ENCODE measurements around the gene TBATA. TPM values are rescaled to one million over a fixed set of nuclear protein-coding genes. Genes with fewer than 3 reads are reported as not detected.
A peak's percentile ranks its signal among the peaks of the same experiment; 100 is the strongest.

The TBATA gene
- total RNA-seq, 1 donor from 2014 or later = not detected

DNA sequence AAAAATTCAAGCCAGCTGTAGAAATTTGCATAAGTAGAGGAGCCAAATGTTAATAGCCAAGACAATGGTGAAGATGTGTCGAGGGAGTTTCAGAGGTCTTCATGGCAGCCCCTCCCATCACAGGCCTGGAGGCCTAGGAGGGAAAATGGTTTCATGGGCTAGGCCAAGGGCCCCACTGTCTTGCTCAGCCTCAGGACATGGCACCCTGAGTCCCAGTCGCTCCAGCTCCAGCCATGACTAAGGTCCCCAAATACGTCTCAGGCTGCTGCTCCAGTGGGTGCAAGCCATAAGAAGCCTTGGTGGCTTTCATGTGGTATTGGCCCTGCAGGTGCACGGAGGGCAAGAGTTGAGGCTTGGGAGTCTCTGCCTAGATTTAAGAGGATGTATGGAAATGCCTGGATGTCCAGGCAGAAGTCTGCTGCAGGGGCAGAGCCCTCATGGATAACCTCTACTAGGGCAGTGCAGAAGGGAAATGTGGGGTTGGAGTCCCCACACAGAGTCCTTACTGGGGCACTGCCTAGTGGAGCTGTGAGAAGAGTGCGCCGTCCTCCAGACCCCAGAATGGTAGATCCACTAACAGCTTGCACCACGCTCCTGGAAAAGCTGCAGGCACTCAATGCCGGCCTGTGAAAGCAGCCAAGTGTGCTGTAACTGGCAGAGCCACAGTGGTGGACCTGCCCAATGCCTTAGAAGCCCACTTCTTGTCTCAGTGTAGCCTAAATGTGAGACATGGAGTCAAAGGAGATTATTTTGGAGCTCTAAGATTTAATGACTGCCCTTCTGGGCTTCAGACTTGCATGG, 19.2 kb downstream of the TBATA start:
- FAIRE-seq = no peak
- no peak for DNase-seq (ENCODE audit: low spot score in 2 of 2)

DNA sequence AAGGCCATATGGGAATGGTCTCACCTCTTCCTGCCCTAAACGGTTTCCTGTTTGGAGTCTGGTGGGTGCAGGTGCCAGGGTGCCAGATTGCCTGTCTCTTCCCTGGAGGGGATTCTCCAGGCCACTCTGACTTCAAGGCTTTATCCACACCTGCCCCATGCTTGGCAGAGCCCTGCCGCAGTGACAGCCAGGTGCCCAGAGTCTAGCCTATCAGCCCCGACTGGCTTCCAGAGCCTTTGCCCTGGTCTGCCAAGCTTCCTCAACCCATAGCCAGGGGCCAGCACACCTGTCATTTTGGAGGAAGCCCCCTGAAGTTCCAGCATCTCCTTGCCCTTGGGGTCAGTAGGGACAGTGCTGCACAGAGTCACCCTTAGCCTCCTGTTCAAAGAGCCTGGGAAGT, 21.6 kb downstream of the TBATA start:
- DNase-seq (ENCODE audit: low spot score in 2 of 2) (no peak), FAIRE-seq (no peak)

DNA sequence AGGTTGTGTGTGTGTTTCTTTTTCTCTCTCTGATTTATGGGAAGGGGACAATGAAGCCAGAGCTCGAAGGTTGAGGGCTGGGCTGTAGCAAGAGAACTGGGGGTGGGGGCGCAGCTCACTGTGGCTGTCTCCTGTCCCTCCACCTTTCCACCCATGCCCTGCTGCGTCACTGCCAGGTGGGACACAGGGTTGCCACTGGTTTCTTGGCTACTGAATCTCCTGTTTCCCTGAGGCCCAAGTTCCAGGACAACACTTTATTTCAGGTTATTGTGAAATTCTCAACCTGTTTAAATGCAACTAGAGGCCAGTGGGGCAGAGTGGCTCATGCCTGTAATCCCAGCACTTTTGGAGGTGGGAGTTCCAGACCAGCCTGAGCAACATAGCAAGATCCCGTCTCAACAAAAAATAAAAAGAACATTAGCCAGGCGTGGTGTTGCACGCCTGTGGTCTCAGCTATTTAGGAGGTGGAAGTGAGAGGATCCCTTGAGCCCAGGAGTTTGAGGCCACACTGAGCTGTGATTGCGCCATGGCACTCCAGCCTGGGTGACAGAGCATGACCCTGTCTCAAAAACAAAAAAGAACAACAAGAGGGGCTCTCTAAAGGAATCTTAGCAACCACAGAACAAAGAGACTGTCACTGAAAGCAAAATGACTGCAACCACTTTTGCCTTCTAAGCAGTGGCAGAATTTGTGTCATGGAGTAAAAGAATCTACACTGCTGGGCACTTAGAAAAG, 22.6 kb downstream of the TBATA start:
- FAIRE-seq (no peak), DNase-seq (ENCODE audit: low spot score in 2 of 2) (no peak)

DNA sequence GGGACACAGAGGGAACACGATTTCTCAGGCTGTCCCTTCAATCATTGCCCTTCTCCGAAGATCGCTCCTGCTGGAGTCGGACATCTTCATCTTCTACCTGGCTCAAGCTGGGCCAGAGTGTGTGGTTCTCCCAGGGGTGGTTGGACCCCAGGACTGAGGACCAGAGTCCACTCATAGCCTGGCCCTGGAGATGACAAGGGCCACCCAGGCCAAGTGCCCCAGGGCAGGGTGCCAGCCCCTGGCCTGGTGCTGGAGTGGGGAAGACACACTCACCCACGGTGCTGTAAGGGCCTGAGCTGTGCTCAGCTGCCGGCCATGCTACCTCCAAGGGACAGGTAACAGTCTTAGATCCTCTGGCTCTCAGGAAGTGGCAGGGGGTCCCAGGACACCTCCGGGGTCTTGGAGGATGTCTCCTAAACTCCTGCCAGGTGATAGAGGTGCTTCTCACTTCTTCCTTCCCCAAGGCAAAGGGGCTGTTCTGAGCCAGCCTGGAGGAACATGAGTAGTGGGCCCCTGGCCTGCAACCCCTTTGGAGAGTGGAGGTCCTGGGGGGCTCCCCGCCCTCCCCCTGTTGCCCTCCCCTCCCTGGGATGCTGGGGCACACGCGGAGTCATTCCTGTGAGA, 23.3 kb downstream of the TBATA start:
- no peak for DNase-seq (ENCODE audit: low spot score in 2 of 2)
- no peak for FAIRE-seq

DNA sequence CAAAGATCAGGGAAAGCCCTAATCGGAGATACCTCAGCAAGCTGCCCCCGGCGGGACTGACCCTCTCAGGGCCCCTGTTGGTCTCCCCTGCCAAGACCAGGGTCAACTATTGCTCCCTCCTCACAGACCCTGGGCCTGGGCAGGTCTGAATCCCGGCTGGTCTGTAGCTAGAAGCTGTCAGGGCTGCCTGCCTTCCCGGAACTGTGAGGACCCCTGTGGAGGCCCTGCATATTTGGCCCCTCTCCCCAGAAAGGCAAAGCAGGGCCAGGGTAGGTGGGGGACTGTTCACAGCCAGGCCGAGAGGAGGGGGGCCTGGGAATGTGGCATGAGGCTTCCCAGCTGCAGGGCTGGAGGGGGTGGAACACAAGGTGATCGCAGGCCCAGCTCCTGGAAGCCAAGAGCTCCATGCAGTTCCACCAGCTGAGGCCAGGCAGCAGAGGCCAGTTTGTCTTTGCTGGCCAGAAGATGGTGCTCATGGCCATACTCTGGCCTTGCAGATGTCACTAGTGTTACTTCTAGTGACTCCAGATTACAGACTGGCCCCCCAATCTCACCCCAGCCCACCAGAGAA, 24.1 kb downstream of the TBATA start:
- DNase-seq (ENCODE audit: low spot score in 2 of 2) = no peak
- no peak for FAIRE-seq

DNA sequence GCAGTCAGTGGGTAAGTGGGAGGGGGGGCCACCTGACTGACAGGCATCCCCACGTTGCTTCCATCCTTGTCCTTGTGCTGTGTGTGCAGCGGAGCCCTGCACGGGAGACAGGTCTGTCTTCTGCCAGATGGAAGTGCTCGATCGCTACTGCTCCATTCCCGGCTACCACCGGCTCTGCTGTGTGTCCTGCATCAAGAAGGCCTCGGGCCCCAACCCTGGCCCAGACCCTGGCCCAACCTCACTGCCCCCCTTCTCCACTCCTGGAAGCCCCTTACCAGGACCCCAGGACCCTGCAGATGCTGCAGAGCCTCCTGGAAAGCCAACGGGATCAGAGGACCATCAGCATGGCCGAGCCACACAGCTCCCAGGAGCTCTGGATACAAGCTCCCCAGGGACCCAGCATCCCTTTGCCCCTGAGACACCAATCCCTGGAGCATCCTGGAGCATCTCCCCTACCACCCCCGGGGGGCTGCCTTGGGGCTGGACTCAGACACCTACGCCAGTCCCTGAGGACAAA, 24.8 kb downstream of the TBATA start:
- no peak for FAIRE-seq
- no peak for DNase-seq (ENCODE audit: low spot score in 2 of 2)

DNA sequence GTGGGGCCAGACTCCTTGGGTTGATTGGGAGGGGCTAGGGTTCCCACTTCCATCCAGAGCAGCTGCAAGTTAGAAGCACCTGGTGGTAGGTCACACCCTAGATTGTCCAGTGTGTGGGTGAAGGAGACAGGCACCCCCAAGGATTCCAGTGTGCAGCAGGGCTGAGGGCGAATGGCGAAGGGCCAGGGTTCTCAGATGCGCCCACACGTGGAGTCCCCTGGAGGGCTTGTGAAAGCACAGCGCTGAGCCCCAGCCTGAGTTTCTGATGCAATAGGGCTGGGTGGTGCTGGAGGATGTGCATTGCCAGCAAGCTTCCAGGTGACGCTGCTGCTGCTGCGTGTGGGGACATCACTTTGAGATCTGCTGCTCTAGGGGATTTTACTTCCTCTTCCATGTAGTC, 25.4 kb downstream of the TBATA start:
- FAIRE-seq (no peak), DNase-seq (ENCODE audit: low spot score in 2 of 2) (no peak)

DNA sequence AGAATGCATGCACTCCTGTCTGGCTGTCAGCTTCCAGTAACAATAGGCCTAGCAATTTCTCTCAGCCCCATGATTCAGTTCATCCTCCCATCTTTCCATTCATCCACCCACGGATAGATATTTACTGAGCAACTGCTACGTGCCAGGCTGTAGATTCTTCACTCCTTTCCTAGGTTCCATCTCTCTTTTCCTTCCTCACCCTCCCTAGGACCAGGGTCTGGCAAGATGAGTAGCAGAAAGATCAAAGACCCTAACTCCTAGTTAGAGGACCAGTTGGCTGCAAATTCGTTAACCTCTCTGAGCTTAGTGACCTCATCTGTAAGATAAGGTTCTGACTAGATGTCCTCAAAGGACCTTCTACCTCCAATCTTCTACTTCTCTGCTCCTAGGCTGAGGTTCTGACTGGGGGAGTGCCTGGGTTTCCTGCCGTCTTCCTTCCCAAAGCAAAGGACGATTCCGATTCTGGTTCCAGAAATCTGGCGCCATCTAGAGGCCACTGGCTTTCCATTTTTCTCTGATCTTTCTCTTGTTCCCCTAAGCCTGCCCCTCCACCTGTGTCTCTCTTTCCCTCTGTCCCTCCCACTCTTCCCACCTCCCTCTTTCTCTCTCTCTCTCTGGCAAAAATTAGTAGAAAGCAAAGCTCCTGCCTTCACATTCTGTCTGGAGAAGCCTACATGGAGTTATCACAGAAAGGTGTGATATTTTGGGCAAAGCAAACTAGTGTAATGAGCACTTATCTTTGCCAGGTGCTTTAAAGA, 26.2 kb downstream of the TBATA start:
- peak; percentile 59 to 79 for DNase-seq (ENCODE audit: low spot score in 2 of 2)
- FAIRE-seq = peak; percentile 42

DNA sequence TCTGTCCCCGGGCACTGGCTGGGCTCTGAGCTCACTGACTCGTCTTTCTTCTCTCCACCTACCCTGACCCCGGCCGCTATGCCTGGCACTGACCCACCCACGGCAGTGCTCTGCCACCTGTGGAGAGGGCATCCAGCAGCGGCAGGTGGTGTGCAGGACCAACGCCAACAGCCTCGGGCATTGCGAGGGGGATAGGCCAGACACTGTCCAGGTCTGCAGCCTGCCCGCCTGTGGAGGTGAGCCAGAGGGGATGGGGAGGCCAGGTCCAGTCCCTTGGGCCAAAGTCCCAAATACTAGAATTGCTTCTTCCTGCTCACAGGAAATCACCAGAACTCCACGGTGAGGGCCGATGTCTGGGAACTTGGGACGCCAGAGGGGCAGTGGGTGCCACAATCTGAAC, 27.3 kb downstream of the TBATA start:
- DNase-seq (ENCODE audit: low spot score in 2 of 2) (no peak), FAIRE-seq (no peak)

DNA sequence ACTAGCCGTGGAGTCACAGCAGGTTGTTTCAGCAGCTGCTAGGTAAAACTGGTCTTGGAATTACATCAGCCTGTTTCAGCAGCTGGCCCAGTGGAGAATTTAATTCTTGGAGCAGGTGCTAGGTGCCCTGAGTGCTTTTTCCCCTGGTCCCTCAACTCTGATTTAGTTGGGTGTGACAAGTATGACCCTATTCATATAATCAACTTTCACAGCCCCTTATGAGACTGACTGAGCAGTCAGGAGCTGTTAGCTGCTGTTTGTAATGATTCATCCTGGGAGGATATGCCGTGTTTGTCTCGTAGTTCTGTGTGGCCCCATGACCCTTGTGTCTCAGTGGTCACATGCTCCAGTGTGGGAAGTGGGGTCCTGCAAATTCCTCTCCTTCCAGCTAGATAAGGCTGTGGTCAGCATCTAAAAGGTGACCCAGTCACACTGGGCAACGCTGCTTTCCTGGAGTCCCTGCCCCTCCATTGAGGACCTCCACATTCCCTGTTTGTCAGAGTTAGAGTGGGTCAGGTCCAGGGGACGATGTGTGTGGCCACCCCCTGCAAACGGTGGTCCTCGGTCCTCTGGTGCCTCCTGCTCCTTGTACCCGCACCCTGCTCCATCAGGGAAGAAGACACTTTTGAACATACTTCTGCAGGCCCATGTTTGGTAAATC, 28.3 kb downstream of the TBATA start:
- FAIRE-seq (no peak), DNase-seq (ENCODE audit: low spot score in 2 of 2) (no peak)

DNA sequence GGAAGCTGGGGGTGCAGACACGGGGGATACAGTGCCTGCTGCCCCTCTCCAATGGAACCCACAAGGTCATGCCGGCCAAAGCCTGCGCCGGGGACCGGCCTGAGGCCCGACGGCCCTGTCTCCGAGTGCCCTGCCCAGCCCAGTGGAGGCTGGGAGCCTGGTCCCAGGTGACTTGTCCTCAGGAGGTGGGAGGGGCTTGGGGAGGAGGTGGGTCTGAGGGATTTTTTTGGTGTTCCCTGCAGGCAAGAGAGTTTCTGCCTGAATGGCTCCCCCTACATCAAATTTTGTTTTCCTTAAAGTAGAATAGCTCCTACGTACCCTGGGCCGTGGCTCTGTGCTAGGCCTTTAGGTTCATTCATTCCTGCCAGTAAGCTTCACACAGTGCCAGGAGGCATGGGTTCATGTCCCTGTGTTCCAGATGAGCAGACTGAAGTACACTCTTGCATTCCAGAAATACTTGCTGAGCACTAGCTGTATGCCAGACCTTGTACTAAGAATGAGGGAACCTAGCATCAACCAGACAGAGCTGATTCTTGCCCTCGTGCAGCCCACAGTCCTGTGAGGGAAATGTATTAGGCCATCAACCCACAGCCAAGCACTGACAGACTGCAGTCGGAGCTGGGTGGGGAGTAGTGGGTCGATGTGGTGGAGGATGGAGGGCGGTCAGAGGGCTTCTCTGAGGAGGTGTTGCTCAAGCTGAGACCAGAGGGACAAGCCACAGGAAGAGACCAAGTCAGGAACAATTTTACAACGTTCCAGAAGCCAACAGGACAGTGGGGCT, 31.1 kb downstream of the TBATA start:
- FAIRE-seq (no peak), DNase-seq (ENCODE audit: low spot score in 2 of 2) (no peak)

DNA sequence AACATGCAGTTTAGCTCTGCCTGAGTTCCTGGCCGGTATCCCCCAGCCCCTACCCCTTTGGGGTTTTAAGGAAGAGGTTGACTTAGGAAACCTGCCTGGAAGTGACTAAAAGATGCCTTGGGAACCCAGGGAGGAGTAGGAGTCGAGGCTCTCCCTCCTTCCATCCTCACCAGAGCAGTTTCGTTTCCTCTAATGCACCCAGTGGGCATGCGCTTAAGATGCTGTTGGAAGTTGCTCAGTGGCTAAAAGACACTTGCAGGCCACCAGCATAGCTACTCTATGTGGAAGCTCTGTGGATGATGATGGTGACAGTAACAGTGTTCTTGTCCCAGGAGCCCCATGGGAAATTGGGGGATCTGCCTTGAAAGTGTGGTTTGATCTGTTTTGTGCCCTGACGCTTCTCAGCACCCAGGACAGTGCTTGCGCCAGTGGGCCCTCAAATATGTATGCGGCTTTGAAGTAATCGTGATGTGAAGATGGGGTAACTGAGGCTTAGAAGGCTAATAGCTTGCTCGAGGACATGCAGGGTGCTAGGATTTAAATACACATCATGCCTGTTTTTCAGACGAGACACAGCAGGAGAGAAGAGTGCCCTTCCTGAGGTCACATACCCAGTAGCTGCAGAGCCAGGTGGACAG, 32.0 kb downstream of the TBATA start:
- FAIRE-seq (no peak), DNase-seq (ENCODE audit: low spot score in 2 of 2) (no peak)

DNA sequence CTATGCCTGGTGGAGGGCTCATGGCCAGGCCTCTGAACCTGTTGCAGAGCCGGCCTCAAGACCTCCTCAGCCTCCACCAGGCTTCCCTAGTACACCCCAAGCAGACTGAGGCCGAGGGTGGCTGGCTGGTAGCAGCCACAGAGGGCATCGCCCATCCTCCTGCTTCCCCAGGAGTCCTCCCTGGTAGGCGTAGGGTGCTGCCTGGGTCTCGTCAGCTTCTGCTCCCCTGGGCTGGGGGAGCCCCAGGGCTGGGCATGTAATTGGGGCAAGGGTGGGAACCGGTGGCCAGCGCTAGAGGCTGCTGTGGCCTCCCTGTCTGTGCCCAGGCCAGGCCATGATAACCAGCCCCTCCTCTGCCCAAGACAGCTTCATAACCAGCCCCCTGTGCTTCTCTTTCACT, 32.6 kb downstream of the TBATA start:
- no peak for FAIRE-seq

DNA sequence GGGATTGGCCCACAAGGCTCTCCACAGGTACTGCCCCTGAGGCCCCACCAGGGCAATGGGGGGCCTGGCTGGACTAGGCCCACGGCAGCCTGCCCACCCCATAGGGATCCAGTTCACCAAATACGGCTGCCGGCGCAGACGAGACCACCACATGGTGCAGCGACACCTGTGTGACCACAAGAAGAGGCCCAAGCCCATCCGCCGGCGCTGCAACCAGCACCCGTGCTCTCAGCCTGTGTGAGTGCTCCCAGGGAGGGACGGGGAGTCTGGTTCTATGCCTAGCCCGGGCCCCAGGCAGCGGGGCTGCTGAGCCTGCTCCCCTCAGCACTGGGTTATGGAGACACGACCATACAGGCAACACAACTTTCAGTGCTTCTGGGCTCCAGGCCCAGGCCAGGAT, 33.2 kb downstream of the TBATA start:
- DNase-seq (ENCODE audit: low spot score in 2 of 2) (no peak), FAIRE-seq (no peak)

More for the DNA sequence above, 32.6 kb downstream of the TBATA start:
- no peak for DNase-seq (ENCODE audit: low spot score in 2 of 2)

DNA sequence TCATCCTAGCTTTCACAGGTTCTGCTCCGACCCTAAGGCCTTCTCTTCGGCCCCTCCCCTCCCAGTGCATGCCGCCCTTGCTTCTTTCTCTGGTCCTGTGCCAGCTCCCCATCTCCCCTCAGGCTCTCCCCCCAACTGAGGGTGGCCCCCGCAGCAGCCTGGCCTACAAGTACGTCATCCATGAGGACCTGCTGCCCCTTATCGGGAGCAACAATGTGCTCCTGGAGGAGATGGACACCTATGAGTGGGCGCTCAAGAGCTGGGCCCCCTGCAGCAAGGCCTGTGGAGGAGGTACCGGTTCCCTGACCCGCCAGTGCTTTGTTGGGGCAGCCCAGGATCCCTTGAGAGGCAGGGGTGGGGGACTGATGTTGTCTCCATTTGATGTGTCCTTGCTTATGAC, 33.8 kb downstream of the TBATA start:
- FAIRE-seq (no peak), DNase-seq (ENCODE audit: low spot score in 2 of 2) (no peak)

DNA sequence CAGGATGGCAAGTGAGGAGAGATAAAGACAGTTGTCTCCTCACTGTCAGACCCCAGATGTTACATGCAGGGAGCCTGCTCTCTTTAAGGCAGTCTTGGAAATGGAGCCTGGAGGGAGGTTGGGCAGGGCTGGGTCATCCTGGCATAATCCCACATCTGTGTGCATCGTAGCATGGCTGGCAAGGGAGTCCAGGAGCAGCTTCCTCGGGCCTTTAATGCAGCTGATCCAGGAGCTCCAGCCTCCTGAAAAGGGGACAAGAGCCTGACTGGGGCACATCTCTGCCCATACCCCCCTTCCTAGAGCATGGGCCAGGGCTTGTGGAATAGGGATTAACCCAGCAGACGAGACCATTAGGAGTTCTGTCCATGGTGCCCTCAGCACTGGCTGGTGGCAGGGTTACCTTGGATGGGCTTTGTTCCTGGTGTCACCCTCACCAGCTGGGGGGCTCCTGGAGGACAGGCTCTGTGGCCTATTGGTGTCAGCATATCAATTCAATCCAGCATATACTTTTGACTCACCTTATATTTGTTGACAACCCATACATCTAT, 34.9 kb downstream of the TBATA start:
- DNase-seq (ENCODE audit: low spot score in 2 of 2) (no peak), FAIRE-seq (no peak)

DNA sequence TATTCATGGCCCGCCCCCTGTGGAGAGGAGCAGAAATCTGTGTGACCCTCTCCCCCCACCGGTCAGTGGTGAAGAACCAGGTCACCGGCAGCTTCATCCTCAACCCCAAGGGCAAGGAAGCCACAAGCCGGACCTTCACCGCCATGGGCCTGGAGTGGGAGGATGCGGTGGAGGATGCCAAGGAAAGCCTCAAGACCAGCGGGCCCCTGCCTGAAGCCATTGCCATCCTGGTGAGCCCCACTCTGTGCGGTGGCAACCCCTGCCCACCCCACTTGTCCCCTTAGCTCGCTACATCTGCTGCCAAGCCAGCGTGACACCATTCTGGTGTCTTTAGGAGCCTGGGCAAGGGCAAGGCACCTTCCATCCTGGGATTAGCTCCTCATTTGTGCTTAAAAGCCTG, 35.4 kb downstream of the TBATA start:
- no peak for FAIRE-seq
- DNase-seq (ENCODE audit: low spot score in 2 of 2) = no peak
